G401.6 (cell line): ENCODE results near the gene CXCL10.
A peak's percentile ranks its signal among the peaks of the same experiment; 100 is the strongest.
"Not testable (repeated sequence)": the region's sequence is repeated elsewhere in the genome, so short reads cannot be mapped to it uniquely, and the experiment has no call there.

Source experiments
- FAIRE-seq: peaks from 2 replicates; lab custom pipeline; 2012; peaks lifted over from hg19 to GRCh38; lab: Jason Lieb, UNC

The CXCL10 gene

DNA sequence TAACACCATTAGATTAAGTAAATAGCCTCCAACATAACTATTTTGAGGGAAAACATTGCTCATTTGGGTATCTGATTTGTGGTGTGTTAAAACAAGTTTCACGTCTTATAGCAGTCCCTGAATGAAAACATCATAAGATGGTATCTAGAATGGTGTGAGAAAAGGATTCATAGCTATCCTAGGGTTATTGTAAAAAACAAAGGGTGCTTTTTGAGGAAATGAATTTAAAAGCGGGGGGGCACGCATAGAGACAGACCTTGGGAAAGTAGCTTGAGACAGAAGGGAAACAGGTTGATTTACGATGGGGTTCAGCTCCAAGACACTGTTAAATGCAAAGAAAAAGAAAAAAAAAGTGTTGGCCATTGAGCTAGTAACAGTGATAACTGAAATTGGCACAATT lies 768 bp upstream of the CXCL10 start:
- FAIRE-seq = no peak

DNA sequence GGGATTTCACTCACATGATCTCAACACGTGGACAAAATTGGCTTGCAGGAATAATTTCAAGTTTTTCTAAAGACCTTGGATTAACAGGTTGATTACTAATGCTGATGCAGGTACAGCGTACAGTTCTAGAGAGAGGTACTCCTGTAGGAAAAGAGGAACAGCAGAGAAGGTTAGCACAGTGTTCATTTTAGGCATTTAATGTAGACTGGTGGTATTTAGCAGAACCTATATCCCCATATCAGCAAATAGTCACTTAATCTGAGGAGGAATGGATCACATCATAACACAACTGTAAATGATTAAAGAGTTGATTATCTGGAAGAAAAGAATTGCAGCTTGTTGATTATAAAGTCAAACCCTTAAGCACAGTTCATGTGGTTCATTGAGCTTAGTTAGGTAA lies 620 bp downstream of the CXCL10 start:
- FAIRE-seq = no peak

DNA sequence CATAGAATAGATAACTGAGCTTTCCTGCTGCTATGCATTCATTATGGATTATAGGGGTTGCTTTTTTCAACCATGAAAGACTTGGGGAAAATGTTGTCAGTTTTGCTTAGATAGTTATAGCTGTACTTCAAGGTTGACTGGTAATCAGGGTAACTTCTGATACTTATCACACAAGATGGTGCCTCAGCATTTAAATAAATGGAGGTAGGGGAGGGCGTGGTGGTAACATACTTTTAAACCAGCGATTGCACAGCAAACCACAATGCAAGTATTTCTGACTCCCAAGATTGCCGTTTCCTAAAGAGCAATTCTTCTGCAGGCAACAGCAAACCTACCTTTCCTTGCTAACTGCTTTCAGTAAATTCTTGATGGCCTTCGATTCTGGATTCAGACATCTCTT lies 1.3 kb downstream of the CXCL10 start:
- FAIRE-seq = no peak

DNA sequence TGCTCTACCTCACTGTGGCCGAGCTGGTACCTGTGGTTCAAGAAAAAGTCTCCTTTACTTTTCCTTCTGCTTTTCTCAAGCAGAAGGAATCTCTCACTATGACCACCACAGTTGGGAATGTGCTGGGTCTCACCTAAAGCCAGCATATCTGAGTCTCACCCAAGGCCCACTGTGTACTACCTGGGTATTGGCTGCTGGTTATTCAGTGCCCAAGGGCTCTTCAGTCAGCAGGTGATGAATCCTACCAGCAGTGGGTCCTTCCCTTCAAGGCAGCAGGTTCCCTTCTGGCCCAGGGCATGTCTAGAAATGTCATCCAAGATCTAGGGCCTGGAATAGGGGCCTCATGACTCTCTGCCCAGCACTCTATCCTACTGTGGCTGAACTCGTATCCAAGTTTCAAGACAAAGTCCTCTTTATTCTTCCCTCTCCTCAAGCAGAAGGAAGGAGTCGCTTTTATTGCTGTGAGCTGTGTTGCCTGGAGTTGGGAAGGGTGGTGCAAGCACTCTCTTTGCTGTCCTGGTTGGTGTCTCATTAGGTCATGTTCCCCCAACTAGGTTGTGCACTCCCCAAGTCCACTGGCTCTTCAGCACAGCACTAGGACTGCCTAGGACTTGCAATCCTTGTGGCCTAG lies 6.1 kb downstream of the CXCL10 start:
- FAIRE-seq = no peak

DNA sequence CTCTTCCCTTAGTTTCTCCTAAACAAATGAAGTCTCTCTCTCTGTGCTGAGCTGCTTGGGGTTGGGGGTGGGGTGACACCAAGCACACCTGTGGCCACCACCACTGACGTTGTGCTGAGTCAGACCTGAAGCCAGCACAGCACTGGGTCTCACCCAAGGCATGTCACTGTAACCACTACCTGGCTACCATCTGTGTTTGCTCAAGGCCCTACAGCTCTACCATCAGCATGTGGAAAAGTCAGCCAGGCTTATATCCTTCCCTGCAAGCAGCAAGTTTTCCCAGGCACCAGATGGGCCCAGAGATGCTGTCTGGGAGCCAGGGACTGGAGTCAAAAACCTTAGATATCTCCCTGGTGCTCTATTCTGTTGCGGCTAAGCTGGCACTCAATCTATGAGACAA lies 6.9 kb downstream of the CXCL10 start:
- FAIRE-seq = no peak

DNA sequence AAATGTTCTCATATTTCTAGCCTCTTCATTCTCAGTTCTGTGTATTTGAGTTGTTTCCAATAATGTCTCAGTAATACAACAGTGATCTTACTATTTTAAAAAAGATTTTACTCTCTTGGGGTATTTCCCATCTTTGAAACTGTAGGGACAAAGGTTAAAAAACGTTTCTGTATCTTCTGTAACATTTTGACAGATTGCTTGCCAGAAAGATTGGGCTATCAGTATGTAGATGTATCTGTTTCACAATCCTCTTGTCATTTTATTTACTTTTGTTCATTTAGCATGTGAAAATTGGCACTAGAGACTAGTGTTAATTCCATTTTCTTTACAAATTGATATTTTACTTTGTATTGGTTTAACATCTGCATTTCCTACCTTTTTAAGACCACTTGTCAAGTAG lies 9.8 kb downstream of the CXCL10 start:
- no peak for FAIRE-seq

DNA sequence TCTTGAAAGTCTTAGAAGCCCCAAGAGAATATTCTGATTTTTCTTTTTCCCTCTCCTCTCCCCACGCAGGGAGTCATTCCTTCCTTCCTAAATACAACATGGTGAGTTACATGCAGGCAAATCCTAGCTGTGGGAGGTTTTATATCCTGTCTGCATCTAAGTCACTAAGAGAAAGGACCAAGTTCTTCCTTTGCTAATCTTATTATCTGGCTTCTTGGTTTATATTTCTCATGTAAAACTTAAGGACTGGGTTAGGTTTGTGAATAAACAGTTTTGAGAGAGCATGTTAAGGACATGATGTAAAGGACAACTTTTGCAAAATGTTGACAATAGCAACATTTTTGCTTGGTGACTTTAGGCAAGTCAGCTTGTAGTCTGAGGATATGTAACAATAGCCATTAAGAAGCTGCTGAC lies 10.9 kb downstream of the CXCL10 start:
- FAIRE-seq = no peak

DNA sequence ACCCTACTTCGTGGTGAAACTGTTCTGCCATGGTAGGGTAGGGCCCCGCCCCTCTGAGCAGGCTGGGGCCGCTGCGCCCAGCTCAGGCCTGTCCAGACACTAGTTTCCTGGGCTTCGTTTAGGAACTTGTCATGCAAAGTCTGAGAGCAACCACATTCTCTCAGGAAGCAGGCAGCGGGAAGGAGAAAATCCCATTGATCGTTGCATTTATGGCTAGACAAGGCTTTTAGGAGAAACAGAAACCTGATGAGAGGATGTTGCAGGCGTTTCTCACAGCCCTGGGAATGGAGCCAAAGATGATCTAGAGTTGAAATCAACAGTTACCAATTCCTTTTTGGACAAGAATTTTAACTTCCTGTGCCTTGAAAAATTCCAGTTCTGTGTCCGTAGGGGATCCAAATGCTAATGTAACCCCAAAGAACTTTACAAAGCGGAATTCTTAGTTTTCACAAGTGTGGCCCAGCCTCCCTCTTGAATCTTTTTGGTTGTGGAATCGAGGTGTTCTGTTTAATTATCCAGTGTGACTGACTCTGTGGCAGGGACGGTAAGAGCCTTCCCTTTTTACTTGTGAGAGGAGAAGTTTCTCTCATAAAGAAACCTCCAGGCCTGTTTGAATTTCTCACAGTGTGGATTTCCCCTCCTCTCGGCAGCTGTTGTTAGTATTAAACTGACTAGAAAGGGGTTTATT lies 11.5 kb downstream of the CXCL10 start:
- FAIRE-seq = no peak

DNA sequence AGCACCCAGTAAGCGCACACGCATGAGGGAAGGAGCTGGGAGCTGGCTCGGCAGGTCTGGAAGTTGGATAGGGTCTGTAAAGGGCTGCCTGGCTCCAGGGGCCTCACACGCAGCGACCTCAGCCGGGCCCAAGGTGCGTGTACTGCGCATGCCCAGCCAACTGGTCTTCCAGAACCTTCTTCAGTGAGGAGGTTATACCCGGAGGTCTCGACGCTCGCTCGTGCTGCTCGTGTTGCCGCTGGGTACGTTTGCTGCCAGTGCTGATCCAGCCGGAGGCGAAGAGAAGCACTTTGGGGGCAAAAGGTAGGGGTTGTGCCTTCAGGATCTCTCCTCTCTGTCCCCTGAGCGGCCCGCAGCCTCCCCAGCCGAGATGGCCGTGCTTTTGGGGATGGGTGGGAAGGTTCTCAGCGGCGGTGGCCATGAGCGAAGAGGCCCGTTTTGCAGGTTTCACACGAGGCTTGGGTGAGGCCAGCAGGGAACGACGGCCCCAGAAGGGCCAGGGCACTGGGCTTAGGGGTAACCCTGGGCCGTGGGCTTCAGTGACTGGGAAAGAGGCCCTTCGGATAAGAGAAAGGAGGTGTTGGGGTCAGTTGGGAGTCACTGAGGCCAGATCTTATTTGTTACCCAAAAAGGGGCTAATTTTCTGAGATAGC lies 12.2 kb downstream of the CXCL10 start:
- FAIRE-seq = no peak

DNA sequence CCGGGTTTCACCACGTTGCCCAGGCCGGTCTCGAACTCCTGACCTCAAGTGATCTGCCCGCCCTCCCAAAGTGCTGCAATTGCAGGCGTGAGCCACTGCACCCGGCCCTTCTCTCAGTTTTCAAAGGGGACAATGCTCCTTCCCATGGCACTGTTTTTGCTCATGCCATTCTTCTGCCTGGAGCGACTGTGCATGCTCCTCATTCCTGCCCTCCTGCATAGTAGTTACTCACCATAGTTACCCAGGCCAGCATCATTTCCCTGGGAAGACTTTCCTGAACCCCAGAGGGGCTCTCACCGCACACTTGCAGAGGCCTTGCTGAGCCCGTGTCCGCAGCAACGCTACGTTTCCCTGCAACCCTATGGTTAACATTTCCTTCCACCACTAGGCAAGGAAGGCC lies 12.7 kb downstream of the CXCL10 start:
- no peak for FAIRE-seq

DNA sequence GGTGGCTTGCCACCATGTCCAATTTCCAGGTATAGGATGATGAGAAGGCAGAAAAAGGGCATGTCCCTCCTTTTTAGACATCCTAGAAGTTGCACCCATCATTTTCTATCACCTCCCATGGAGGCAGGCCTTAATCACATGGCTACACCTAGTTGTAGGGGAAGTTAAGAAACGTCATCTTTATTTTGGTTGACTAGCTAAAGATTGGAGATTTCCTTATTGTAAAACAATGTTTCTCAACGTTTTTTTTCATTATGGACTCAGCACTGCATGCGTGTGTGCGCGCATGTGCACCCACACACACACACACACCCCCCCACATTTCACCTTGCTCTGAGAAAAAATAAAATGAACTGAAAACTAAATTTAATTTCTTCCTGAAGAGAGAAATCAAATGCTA lies 14.0 kb downstream of the CXCL10 start:
- FAIRE-seq = no peak

DNA sequence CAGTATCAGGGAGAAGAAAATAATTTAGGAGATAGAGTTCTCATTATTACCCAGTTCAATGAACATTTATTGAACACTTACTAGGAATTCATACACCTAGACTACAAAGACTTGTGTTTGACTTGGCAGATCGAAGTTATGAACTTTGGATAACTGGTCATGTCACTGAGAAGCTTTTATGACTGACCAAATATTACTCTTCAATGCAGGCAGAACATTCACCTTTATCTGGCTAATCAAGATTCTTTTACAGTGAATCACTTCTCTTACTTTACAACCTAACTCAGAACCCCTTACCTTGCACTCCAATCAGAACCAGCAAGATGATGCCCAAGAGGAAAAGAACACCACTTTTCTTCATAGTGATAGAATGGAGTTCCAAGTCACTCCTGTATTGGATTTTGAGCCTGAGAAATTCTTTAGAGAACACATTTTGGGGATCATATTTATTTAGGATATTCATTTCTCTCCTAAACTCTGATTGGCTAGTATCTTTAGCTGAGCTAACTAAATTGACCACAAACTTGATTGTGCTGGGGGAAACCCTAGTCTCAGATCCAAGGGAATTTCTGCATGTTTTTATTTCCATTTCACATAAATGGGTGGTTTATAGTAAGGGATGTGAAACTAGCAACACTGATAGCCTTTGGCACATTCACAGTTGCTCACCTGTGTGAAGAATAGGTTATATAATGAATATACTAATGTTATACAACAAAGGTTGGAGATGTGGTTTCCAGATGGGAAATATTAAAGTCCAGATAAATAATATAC lies 16.0 kb downstream of the CXCL10 start, which contains the start of gene CXCL9:
Gene CXCL9, minus strand, starts transcription at position 421 of the 774 bp plus-strand sequence. Its CDS starts 60 bp downstream, at position 361.
- no peak for FAIRE-seq

DNA sequence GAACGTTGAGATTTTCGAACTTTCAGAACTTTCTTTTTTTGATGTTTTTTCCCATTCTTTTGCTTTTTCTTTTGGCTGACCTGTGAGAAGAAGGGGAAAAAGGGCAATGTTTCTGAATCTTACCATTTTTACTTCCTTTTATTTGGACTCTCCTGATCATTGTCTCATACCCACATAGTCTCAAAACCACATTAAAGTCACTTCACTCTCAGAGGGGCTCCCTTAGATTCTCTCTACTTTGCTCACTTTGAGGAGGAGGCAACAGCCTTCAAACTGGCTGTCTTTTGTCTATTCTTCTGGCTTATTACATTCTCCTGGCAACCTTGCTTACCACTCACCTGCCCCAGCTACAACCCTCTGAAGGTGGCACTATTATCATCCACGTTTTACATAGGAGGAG lies 19.7 kb downstream of the CXCL10 start:
- no peak for FAIRE-seq

DNA sequence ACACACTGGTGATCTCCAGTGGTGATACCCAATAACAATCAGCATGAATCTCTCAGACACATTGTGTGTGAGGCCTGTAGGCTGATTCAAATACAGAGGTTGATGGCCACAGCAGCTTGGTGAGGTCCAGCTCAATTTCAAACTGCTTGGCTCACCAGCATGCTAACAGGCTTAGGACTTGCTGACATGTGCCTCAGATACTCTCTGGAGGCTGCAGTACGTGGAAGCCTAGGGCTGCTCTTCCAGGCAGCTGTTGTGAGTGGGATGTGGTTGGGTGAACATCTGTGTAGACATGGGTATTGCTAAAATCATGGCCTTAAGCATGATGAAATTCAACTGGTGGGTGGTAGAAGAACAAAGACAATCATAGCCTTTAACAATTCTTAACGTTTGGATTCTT lies 20.3 kb downstream of the CXCL10 start:
- no peak for FAIRE-seq

DNA sequence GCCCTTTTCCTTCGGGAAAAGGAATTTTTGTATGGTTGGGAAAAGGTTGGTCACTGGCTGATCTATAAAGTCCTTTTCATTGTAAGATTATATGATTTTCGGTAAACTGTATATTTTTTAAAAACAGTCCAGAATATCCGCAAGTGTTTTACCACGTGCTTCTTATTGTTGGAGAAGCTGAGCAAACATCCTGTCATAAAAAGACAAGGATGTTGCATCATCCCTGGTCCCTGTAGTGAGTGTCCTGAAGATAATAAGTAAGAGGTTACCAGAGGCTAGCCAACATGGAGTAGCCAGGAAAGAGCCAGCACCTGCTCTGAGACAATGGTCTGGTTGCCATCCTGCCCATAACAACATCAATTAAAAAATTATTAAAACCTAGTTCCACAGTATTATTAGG lies 21.1 kb downstream of the CXCL10 start:
- no peak for FAIRE-seq

DNA sequence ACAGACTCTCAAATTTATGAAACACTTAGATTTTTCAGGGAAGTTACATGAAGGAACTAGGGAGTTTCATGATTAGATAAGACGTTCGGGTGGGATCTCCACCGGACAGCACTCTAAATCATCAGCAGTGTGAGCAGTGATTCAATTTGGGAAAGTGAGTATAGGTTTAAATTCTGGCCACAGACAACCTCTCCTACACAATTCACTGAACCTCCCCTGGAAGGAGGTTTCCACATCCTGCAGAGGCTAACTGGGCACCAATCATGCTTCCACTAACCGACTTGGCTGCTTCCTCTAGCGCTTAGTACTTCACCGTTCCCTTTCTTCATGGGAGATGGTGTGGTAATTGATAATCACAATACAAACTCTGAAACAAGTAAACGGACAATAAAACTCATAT lies 21.6 kb downstream of the CXCL10 start:
- no peak for FAIRE-seq

DNA sequence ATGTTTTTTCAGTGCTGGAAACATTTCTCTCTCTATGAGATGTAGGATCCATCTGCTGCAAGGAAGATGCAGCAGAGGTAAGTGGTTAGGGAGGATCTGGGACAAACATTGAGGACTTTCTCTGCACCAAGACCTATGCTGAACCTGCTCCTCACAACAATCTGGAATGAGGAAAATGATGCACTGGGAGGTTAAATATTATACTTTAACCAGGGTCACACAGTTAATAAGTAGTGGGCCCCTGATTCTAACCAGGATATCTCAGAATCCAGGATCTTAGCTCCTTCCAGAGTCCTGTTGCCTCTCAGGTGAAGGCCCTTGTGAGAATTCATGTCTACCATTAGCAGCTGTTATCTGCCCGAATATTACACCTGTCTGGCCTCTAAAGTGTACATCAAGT lies 23.0 kb downstream of the CXCL10 start:
- FAIRE-seq = no peak

DNA sequence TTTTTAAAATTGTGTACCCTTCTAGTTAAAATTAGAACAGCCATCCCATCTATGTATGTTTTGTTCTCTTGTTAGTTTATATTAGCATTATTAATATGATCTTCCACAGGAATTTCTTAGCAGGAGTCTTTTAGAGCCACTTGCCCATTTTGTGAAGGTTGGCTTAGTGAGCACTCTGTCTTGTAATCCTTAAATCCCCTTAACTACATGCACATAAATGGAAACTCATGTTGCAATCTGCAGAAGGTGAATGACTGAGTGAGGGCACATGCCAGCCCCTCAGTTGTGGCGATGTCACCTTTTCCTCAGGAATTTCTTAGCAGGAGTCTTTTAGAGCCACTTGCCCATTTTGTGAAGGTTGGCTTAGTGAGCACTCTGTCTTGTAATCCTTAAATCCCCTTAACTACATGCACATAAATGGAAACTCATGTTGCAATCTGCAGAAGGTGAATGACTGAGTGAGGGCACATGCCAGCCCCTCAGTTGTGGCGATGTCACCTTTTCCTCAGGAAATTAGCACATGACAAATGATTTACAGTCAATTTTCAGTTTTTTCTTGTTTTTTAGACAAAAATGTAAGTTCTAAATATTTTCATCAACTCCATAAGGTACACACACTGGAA lies 24.7 kb downstream of the CXCL10 start:
- FAIRE-seq = not testable (repeated sequence)

DNA sequence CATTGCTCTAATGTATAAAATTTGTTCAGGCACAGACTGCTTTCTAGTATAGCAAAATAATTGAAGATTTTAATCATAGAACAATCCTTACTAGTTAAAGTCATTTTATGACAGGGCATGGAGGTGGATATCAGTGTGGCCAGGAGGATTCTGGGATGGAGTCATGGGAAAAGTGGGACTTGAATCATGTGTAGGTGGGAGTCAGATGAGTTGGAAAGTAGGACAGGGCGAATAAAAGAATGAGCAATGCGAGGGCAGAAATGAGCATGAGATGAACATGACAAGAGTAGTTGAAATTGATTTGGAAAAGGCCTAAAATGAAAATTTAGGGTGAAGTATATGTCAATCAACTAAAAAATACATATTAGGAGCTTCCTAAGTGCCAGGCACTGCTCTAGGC lies 25.4 kb downstream of the CXCL10 start:
- no peak for FAIRE-seq

DNA sequence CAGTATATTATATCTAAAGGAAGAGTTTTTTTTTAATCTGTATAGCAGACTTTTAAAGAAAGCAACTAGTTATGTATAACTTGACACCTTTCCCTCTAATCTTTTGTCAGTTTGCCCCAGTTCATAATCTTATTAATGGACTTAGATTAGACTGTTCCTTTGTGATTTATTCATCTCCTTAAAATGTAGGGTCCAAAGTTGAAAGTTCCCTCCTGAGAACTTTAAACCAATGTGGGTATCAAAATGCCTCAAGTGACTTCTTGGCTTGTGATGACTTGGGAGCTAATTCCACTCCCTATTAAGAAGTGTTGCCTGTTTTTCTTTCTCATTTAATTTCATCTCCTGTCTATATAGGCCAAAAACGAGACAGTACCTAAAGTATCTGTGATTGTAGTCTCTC lies 26.2 kb downstream of the CXCL10 start:
- no peak for FAIRE-seq

DNA sequence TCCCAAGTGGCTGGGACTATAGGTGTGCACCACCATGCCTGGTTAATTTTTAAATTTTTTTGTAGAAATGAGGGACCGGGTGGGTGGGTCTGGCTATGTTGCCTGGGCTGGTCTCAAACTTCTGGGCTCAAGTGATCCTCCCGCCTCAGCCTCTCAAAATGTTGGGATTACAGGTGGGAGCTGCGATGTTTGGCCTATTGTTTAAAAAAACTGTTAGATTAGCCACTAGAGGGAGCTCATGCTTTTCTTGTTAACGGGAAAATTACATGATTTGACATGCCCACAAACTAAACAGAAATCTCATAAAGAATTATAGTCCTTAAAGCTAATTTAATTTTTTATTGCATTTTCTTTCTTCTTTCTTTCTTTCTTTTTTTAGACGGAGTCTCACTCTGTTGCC lies 27.6 kb downstream of the CXCL10 start:
- FAIRE-seq = peak; percentile 94

DNA sequence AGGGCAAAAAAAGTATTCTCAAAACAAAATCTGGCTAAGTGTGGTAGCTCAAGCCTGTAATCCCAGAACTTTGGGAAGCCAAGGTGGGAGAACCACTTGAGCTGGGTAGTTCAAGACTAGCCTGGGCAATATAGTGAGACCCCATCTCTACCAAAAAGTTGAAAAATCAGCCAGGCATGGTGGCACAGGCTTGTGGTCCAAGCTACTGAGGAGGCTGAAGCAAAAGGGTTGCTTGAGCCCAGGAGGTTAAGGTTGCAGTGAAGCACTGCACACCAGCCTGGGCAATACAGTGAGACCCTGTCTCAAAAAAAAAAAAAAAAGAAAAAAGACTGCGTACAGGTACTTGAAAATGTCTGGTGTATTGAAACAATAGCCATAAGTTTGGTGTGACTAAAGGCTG lies 30.8 kb downstream of the CXCL10 start:
- FAIRE-seq = no peak
